NT2/D1 (cell line): ENCODE data around the gene CPSF4.

Source experiments
- DNase-seq: peaks from one replicate; pipeline ENCODE4 v3.0.0-alpha.2; 2011; ENCODE audit warnings: low read depth, low spot score
- H3K27me3 ChIP-seq: 2 replicates; pipeline ENCODE4 v1.6.0; 2011; ENCODE audit warnings: mild to moderate bottlenecking; ENCODE audit not compliant: insufficient read length, insufficient read depth
- H3K36me3 ChIP-seq: 2 replicates; pipeline ENCODE4 v1.6.1; 2011; ENCODE audit warnings: mild to moderate bottlenecking, low read length, mixed read lengths; ENCODE audit not compliant: insufficient read depth, insufficient read length
- H3K4me1 ChIP-seq: 2 replicates; pipeline ENCODE4 v1.5.1; 2011; ENCODE audit not compliant: insufficient read depth, insufficient read length
- H3K4me3 ChIP-seq: 2 replicates; pipeline ENCODE4 v1.5.1; 2011; ENCODE audit warnings: low read depth; ENCODE audit not compliant: insufficient read length
- H3K9ac ChIP-seq: 2 replicates; pipeline ENCODE4 v1.6.0; 2011; ENCODE audit warnings: low read depth; ENCODE audit not compliant: insufficient read length
- H3K9me3 ChIP-seq: 2 replicates; pipeline ENCODE4 v1.5.1; 2011; ENCODE audit warnings: mild to moderate bottlenecking, low read length; ENCODE audit not compliant: insufficient read depth
- SUZ12 ChIP-seq: IDR thresholded peaks from 2 replicates; pipeline ENCODE4 v1.6.1; 2011; ENCODE audit not compliant: insufficient read length, insufficient read depth; ENCODE audit errors: extremely low read depth
- YY1 ChIP-seq: IDR thresholded peaks from 2 replicates; pipeline ENCODE4 v1.6.1; 2011; ENCODE audit not compliant: insufficient read length, insufficient read depth
- ZNF274 ChIP-seq: IDR thresholded peaks from 2 replicates; pipeline ENCODE4 v1.6.1; 2011; ENCODE audit warnings: mild to moderate bottlenecking, low read depth, low read length

CPSF4 gene

DNA sequence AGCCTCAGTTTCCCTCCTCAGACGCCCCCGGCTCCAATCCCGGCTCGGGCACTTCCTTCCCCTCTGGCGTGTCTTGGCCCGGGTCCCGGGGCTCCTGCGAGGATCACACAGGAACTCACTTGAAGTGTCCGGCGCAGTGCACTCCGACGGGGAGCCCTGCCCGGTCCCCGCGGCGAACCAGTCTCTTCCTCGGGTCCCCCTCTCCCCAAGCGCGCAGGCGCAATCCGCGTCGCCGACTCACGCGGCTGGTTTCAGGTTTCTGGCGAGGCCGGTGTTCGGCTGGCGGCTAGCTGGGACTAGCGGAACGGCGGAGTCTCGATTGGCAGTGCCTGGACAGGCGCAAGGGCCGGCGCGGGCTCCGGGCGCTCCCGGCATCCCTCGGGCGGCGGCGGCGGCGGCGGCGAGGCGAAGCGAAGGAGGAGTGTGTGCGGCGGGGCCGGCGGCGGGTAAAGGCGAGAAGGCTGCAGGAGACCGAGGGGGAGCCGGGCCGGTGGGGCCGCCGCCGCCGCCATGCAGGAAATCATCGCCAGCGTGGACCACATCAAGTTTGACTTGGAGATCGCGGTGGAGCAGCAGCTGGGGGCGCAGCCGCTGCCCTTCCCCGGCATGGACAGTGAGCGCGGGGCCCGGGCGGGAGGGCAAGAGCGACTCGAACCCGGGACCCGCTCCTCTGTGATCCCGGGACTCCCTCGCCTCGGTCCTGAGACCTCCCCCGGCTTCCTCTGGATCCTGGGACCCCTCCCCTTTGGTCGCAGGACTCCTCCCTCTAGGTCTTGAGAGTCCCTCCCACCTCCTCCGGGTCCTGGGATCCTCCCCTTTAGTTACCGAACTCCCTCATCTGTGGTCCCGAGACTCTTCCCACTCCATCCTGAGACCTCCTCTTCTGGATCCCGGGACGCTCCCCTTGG is at the start of gene CPSF4, which contains the start of gene PTCD1:
CPSF4 (plus strand) TSS at position 371 of the 908 bp plus-strand sequence; CDS start at position 511, 140 bp downstream.
PTCD1 (minus strand) TSS at position 226 of the 908 bp plus-strand sequence. CDS start 3,556 bp downstream, outside the sequence.
- peaks cover 5% of the 10 kb centered on the region for H3K4me1 ChIP-seq
- H3K9ac ChIP-seq, result peak within 1 kb of the TSS; percentile 90
- H3K9me3 ChIP-seq, result no peaks in the 10 kb centered on the region
- peak within 1 kb of the TSS; percentile 86 for H3K4me3 ChIP-seq
- peak; percentile 93 for DNase-seq
- H3K36me3 ChIP-seq, result peaks cover 48% of the 10 kb centered on the region
- TF ChIP-seq SUZ12 (no peak), ZNF274 (no peak), YY1 (no peak)
- no peaks in the 10 kb centered on the region for H3K27me3 ChIP-seq

GRCh38 chr7:99389772-99390171 is 49.0 kb upstream of the CPSF4 start:
- Histone ChIP-seq H3K27me3 (no peaks in the 10 kb centered on the region), H3K36me3 (peaks cover 75% of the 10 kb centered on the region), H3K9me3 (no peaks in the 10 kb centered on the region), H3K9ac (no peak overlapping the region), H3K4me3 (no peak overlapping the region), H3K4me1 (peaks cover 10% of the 10 kb centered on the region)
- TF ChIP-seq SUZ12, result no peak
- TF ChIP-seq YY1, result no peak
- no peak for TF ChIP-seq ZNF274
- no peak for DNase-seq

- Histone ChIP-seq H3K4me3 (no peak overlapping the region), H3K4me1 (peaks cover 13% of the 10 kb centered on the region), H3K9ac (peak overlapping the region; percentile 3), H3K9me3 (no peaks in the 10 kb centered on the region), H3K36me3 (peaks cover 81% of the 10 kb centered on the region), H3K27me3 (no peaks in the 10 kb centered on the region)
- TF ChIP-seq ZNF274 (no peak), SUZ12 (no peak), YY1 (no peak)
- DNase-seq, result no peak
Measured at GRCh38 chr7:99390941-99391602, 47.7 kb upstream of the CPSF4 start.

DNA sequence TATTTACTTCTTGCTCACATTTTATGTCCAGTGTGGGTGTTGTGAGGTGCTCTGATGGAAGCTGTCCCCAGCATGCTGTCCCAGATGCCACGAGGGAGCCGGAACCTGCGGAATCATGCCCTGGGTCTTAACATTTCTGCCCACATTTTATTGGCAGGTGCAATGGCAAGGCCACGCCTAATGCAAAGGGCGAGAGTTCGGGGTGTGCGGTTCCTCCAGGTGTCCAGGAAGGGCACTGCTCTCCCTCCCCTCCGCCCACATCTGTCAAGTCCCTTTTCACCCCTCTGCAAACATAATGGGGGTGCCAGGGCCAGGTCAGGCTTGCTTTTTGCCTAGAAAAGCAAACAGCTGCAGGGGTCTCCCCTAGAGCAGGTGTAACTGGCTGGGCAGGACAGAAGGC is 46.7 kb upstream of the CPSF4 start:
- Histone ChIP-seq H3K4me3 (no peak overlapping the region), H3K9ac (peak overlapping the region; percentile 17), H3K4me1 (peaks cover 13% of the 10 kb centered on the region), H3K36me3 (peaks cover 78% of the 10 kb centered on the region), H3K9me3 (no peaks in the 10 kb centered on the region), H3K27me3 (no peaks in the 10 kb centered on the region)
- no peak for TF ChIP-seq SUZ12
- no peak for TF ChIP-seq YY1
- TF ChIP-seq ZNF274, result no peak
- DNase-seq, result no peak

- H3K4me3 ChIP-seq, result peak overlapping the region; percentile 18
- peaks cover 13% of the 10 kb centered on the region for H3K4me1 ChIP-seq
- peaks cover 82% of the 10 kb centered on the region for H3K36me3 ChIP-seq
- H3K9me3 ChIP-seq, result no peaks in the 10 kb centered on the region
- TF ChIP-seq SUZ12 (no peak), ZNF274 (no peak), YY1 (no peak)
- peak; percentile 67 for DNase-seq
- peak overlapping the region; percentile 17 for H3K9ac ChIP-seq
- H3K27me3 ChIP-seq, result no peaks in the 10 kb centered on the region
Measured at GRCh38 chr7:99392659-99393354, 45.9 kb upstream of the CPSF4 start.

GRCh38 chr7:99393355-99394187 is 45.2 kb upstream of the CPSF4 start:
- no peaks in the 10 kb centered on the region for H3K9me3 ChIP-seq
- H3K4me1 ChIP-seq, result peaks cover 13% of the 10 kb centered on the region
- peaks cover 81% of the 10 kb centered on the region for H3K36me3 ChIP-seq
- peak; percentile 73 for DNase-seq
- no peaks in the 10 kb centered on the region for H3K27me3 ChIP-seq
- peak overlapping the region; percentile 50 for H3K9ac ChIP-seq
- no peak for TF ChIP-seq ZNF274
- peak overlapping the region; percentile 18 for H3K4me3 ChIP-seq
